Colonic mucosa (tissue), 4 donors: Measurements from ENCODE around the gene EEFSEC. TPM values are rescaled to one million over a fixed set of nuclear protein-coding genes. Genes with fewer than 3 reads are reported as not detected.

Experiments used
- DNase-seq: peaks from one replicate; pipeline ENCODE4 v3.0.0-alpha.2; 2020
- H3K27ac ChIP-seq: fragments of 200-600 bp; one replicate; pipeline ENCODE4 v1.8.0; 2021
- H3K27me3 ChIP-seq: fragments of 200-600 bp; one replicate; pipeline ENCODE4 v1.8.0; 2021
- H3K36me3 ChIP-seq: fragments of 200-600 bp; one replicate; pipeline ENCODE4 v1.8.0; 2021
- H3K4me1 ChIP-seq: fragments of 200-600 bp; one replicate; pipeline ENCODE4 v1.8.0; 2021; ENCODE audit warnings: mild to moderate bottlenecking
- H3K4me3 ChIP-seq: fragments of 200-600 bp; one replicate; pipeline ENCODE4 v1.8.0; 2021
- H3K9ac ChIP-seq, 2 donors: one replicate each; pipeline ENCODE4 v1.7.0; 2013; ENCODE audit warnings: control low read depth in 2 of 2, low read depth in 2 of 2, low read length in 2 of 2
- H3K9me3 ChIP-seq: fragments of 200-600 bp; one replicate; pipeline ENCODE4 v1.8.0; 2021
- CTCF ChIP-seq: fragments of 200-600 bp; IDR thresholded peaks from one replicate; pipeline ENCODE4 v1.8.0; 2022; ENCODE audit warnings: antibody characterized with exemption, mild to moderate bottlenecking
- intact Hi-C: fragments of 100-400 bp; cut with DNase I; formaldehyde crosslinking; loops from one replicate; pipeline ENCODE4 v1.14.1; 2022
- total RNA-seq, 2 donors: library from RNA; stranded (reverse); fragmentation: NEBNext Ultra II Directional in 1 of 2; extraction: Animal tissue kit (Norgen Biotek cat#: 25700) in 1 of 2; gene quantifications; one replicate each; pipeline ENCODE4 v1.2.1, GENCODE V29; 2021
- donor health status: healthy.
- donor health status: DM: no; HTN: no; CAD: no.
- donor health status: DM: no; HTN: no; CAD: no.

EEFSEC gene
- total RNA-seq, 2 donors from 2014 or later, result 8.6 to 16.6 TPM

DNA sequence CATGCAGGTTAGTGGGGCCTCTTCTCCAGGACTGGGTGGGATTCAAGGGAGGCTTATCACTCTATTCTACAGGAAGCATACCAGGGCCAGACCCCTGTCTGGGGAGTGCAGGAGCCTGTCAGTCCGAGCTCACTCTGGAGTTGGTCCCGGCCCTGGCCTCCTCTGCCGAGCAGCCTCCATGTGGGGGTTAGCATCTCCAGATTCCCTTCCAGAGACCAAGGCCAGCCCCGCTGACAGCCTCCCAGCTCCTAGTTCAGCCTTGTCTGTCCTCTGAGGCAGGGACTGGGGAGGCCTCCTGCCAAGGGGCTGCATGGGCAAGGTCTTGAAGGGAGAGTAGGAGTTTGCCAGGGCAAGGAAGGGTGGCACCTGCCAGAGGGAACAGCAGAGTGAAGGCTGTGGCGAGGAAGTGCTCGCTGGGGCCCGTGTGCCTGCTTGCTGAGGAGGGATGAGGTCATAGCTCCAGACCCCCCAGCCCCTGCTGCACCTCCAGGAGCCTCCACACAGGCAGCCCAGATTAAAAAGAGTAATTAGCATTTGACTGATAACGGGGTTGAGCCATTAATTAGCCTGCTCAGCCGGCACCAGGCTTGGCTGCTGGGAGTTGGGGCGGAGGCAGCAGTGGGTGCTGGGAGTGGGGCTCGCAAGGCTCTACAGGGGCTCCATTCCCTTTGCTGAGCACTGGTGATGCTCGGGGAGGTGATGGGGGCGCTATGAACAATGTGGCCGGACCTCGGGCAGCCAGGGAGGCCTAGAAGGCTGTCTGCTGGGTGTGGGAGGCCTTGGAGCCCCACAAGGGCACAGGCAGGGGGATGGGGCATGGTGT, 259.1 kb downstream of the EEFSEC start:
- H3K4me1 ChIP-seq, result no peaks in the 10 kb centered on the region
- H3K9me3 ChIP-seq, result no peaks in the 10 kb centered on the region
- H3K27me3 ChIP-seq, result no peaks in the 10 kb centered on the region
- no peak overlapping the region for H3K4me3 ChIP-seq
- H3K9ac ChIP-seq, result no peak overlapping the region
- intact Hi-C loops, result no loop called here
- H3K27ac ChIP-seq, result no peak overlapping the region
- no peaks in the 10 kb centered on the region for H3K36me3 ChIP-seq
- DNase-seq, result no peak
- TF ChIP-seq CTCF, result no peak

DNA sequence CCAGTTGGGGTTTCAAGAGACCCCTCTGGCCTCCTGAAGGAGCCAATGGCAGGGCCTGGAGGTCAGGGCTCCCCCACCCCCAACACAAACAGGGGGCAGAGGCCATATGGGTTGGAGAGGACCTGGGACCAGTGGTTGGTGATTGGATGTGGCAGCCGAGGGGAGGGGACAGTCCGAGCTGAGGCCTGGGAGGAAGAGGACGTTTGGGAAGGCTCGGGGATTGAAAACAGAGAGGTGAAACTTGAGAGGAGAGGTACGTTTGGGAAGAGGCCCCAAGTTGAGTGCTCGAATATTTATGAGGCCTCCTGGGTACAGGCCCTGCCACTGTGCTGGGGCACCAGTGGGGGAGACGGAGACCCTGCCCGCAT, 259.7 kb downstream of the EEFSEC start:
- Histone ChIP-seq H3K36me3 (no peaks in the 10 kb centered on the region), H3K4me1 (no peaks in the 10 kb centered on the region), H3K4me3 (no peak overlapping the region), H3K9me3 (no peaks in the 10 kb centered on the region), H3K27me3 (no peaks in the 10 kb centered on the region), H3K27ac (no peak overlapping the region), H3K9ac (no peak overlapping the region)
- DNase-seq, result no peak
- TF ChIP-seq CTCF, result no peak
- intact Hi-C loops, result no loop called here

GRCh38 chr3:128413413-128414205, 260.3 kb downstream of the EEFSEC start:
- no peak for TF ChIP-seq CTCF
- H3K9ac ChIP-seq, result no peak overlapping the region

GRCh38 chr3:128415200-128415772, 262.0 kb downstream of the EEFSEC start:
- no peak for DNase-seq
- no peak for TF ChIP-seq CTCF
- Histone ChIP-seq H3K9ac (no peak overlapping the region), H3K27me3 (no peaks in the 10 kb centered on the region), H3K27ac (no peak overlapping the region), H3K4me1 (no peaks in the 10 kb centered on the region), H3K36me3 (no peaks in the 10 kb centered on the region), H3K4me3 (no peak overlapping the region), H3K9me3 (no peaks in the 10 kb centered on the region)
- intact Hi-C loops, result no loop called here

More at GRCh38 chr3:128413413-128414205, 260.3 kb downstream of the EEFSEC start:
- no peaks in the 10 kb centered on the region for H3K9me3 ChIP-seq
- no peak overlapping the region for H3K27ac ChIP-seq
- no peaks in the 10 kb centered on the region for H3K27me3 ChIP-seq
- H3K36me3 ChIP-seq, result no peaks in the 10 kb centered on the region
- intact Hi-C loops, result no loop called here
- no peaks in the 10 kb centered on the region for H3K4me1 ChIP-seq
- no peak overlapping the region for H3K4me3 ChIP-seq
- DNase-seq, result no peak

DNA sequence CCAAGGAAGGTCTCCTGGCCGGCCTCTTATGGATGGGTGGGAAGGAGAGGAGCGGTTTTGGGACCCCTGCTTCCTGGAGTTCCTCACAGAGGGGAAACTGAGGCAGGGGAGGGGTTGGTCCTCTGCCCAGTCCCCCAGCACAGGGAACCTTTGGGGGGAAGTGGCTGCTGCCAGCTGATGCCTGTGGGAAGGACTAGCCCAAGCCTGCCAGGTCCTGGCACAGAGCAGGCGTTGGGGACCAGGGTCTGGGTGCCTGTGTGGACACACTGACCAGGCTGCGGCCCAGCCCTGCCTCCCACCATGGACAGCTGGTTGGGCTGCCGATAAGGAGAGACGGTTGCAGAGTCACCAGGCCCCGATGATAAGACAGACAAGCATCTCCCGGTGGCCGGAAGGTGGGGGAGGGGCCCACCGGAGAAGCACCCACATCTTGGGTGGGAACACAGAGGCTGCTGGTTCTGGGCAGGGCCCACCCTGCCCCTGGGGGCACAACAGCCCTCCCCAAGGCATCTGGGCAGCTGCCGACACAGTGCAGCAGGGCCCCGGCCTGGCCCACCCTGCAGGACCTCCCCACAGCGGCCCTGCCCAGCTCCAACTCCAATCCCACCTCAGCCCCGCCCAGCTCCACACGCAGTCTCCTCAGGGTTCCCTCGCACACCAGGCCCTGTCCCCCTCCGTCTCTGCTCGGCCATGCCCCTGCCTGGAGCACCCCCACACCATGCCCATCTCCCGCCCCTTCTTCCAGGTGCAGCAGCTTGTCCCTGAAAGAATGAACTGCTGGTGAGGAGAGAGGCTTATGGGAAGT, 262.7 kb downstream of the EEFSEC start:
- no peak for TF ChIP-seq CTCF
- intact Hi-C loops, result no loop called here
- Histone ChIP-seq H3K4me1 (no peaks in the 10 kb centered on the region), H3K27me3 (no peaks in the 10 kb centered on the region), H3K9ac (no peak overlapping the region), H3K27ac (no peak overlapping the region), H3K4me3 (no peak overlapping the region), H3K9me3 (no peaks in the 10 kb centered on the region), H3K36me3 (no peaks in the 10 kb centered on the region)
- DNase-seq, result peak; percentile 27
